Nephron (organoid): ENCODE measurements around the gene SENP7.

Source experiments
- H3K27ac Mint-ChIP-seq, 3 experiments: 2 replicates each; pipeline ENCODE4 v1.8.0; 2020; ENCODE audit warnings: mixed read lengths in 3 of 3, mild to moderate bottlenecking in 2 of 3, moderate library complexity in 1 of 3
- H3K27me3 Mint-ChIP-seq: 2 replicates; pipeline ENCODE4 v1.8.0; 2021; ENCODE audit warnings: low read depth, mild to moderate bottlenecking, moderate library complexity, mixed read lengths
- H3K36me3 Mint-ChIP-seq: 2 replicates; pipeline ENCODE4 v1.8.0; 2020; ENCODE audit warnings: low read depth, mixed read lengths
- H3K4me1 Mint-ChIP-seq: 2 replicates; pipeline ENCODE4 v1.8.0; 2020; ENCODE audit warnings: mixed read lengths
- H3K4me3 Mint-ChIP-seq, 3 experiments: 2 replicates each; pipeline ENCODE4 v1.8.0; 2020; ENCODE audit warnings: mild to moderate bottlenecking in 3 of 3, mixed read lengths in 3 of 3, moderate library complexity in 2 of 3
- H3K9me3 Mint-ChIP-seq: 2 replicates; pipeline ENCODE4 v1.8.0; 2020; ENCODE audit warnings: mixed read lengths
- TF ChIP-seq, protein P1 (sequence below), 3 experiments: fragments of 200-600 bp; sonication (generic); IDR thresholded peaks; one replicate each; pipeline ENCODE4 v1.5.0; 2021; ENCODE audit warnings: antibody characterized with exemption in 3 of 3; ENCODE audit not compliant: unreplicated experiment in 3 of 3

The SENP7 gene

DNA sequence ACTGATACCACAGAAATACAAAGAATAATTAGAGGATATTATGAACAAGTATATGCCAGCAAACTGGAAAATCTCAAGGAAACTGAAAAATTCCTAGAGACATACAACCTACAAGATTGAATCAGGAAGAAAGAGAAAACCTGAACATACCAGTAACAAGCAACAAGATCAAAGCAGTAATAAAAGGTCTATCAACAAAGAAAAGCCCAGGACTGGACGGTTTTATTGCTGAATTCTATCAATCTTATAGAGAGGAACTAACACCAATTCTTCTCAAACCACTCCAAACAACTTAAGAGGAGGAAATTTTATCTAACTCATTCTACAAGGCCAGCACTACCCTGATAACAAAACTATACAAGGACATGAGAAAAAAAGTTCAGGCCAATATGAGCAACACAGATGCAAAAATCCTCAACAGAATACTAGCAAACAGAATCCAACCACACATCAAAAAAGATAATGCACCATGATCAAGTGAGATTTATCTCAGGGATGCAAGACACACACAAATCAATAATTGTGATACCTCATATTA, 121.5 kb downstream of the SENP7 start:
- Mint-ChIP-seq H3K4me1 (peaks cover under 1% of the 10 kb centered on the region), H3K27ac (no peak overlapping the region), H3K4me3 (no peak overlapping the region), H3K9me3 (peaks cover 66% of the 10 kb centered on the region), H3K27me3 (peaks cover 3% of the 10 kb centered on the region), H3K36me3 (peaks cover 79% of the 10 kb centered on the region)
- TF ChIP-seq, protein P1, sequence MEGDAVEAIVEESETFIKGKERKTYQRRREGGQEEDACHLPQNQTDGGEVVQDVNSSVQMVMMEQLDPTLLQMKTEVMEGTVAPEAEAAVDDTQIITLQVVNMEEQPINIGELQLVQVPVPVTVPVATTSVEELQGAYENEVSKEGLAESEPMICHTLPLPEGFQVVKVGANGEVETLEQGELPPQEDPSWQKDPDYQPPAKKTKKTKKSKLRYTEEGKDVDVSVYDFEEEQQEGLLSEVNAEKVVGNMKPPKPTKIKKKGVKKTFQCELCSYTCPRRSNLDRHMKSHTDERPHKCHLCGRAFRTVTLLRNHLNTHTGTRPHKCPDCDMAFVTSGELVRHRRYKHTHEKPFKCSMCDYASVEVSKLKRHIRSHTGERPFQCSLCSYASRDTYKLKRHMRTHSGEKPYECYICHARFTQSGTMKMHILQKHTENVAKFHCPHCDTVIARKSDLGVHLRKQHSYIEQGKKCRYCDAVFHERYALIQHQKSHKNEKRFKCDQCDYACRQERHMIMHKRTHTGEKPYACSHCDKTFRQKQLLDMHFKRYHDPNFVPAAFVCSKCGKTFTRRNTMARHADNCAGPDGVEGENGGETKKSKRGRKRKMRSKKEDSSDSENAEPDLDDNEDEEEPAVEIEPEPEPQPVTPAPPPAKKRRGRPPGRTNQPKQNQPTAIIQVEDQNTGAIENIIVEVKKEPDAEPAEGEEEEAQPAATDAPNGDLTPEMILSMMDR (IDR thresholded peaks at IDR 0.05; ENCODE audit: unreplicated experiment in 3 of 3) = no peak

DNA sequence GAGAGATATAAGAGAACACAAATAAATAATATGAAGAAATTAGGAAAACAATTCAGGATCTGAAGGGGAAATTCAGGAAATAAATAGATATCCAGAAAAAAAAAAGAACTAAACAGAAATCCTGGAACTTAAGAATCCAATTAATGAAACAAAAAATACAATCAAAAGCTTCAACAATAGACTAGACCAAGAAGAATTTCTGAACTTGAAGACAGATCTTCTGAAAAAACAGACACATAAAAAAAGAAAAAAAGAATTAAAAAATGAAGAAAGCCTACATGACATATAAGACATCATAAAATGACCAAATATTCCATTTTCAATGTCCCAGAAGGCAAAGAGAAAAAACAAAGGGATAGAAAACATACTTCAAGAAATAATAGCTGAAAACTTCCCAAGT, 124.3 kb downstream of the SENP7 start:
- Mint-ChIP-seq H3K36me3 (peaks cover 60% of the 10 kb centered on the region), H3K9me3 (peaks cover 56% of the 10 kb centered on the region), H3K27me3 (peaks cover 3% of the 10 kb centered on the region), H3K27ac (no peak overlapping the region), H3K4me1 (peaks cover 15% of the 10 kb centered on the region), H3K4me3 (no peak overlapping the region)
- TF ChIP-seq, protein P1 (IDR thresholded peaks at IDR 0.05; ENCODE audit: unreplicated experiment in 3 of 3) = no peak

DNA sequence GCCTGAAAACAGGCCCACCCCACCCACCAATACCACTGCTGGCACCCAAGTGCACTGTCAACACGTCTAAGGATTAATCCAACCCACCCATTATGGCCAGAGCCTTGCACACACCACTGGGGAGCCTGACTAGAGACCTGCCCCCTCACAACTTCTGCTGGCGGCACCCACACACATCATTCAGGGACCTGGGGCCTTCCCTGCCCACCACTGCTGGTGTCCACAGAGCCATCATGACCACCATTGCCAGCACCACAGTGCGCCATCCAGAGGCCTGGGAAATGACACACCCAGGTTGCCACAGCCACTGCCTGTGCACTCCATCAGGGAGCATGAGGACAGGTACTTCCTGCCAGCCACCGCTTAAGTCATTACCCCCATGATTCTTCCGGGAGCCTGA, 125.7 kb downstream of the SENP7 start:
- no peak overlapping the region for H3K27ac Mint-ChIP-seq
- H3K36me3 Mint-ChIP-seq = peaks cover 46% of the 10 kb centered on the region
- peaks cover 43% of the 10 kb centered on the region for H3K9me3 Mint-ChIP-seq
- H3K27me3 Mint-ChIP-seq = peaks cover 3% of the 10 kb centered on the region
- peaks cover 15% of the 10 kb centered on the region for H3K4me1 Mint-ChIP-seq
- TF ChIP-seq, protein P1 (IDR thresholded peaks at IDR 0.05; ENCODE audit: unreplicated experiment in 3 of 3) = no peak
- no peak overlapping the region for H3K4me3 Mint-ChIP-seq

DNA sequence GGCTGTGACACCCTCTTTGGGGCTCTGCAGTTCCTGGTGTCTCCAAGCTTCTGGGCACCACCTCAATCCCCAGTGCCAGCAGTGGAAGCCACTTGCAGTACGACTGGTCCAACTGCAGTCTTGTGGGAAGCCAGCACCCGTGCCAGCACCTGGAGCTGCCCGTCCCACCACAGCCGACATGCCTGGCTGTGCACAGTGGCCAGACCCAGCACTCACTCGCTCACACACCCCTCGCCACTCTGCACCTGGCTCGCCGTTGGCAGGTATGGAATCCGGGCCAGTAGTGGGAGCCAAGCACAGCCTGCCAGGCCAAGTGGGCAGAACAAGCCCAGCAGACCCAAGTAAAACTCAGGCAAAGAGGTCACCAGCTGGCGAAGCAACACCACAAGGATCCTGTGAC, 128.6 kb downstream of the SENP7 start:
- Mint-ChIP-seq H3K4me3 (no peak overlapping the region), H3K4me1 (peaks cover 15% of the 10 kb centered on the region), H3K36me3 (peaks cover 30% of the 10 kb centered on the region), H3K9me3 (peaks cover 24% of the 10 kb centered on the region), H3K27me3 (peaks cover 3% of the 10 kb centered on the region), H3K27ac (no peak overlapping the region)
- TF ChIP-seq, protein P1 (IDR thresholded peaks at IDR 0.05; ENCODE audit: unreplicated experiment in 3 of 3) = no peak

DNA sequence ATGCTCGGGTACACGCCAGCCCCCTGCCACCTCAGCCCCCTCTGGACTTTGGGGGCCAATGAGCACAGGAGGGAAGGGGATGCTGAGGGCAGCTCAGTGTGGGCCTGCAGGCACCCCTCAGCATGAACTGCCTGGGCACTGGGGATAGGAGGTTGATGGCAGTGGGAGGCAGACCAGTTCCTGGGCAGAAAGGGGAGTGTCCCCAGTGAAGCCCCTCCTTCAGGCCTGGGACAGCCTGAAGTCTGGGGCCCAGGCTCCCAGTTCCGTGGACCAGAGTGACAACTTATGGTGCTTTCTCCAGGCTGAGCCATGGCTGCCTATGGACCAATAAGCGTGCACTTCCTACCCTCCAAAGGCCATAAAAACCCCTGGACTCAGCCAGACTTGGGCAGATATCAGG, 129.4 kb downstream of the SENP7 start:
- H3K36me3 Mint-ChIP-seq = peaks cover 28% of the 10 kb centered on the region
- H3K27me3 Mint-ChIP-seq = peaks cover 3% of the 10 kb centered on the region
- no peak overlapping the region for H3K4me3 Mint-ChIP-seq
- H3K9me3 Mint-ChIP-seq = peaks cover 23% of the 10 kb centered on the region
- peaks cover 15% of the 10 kb centered on the region for H3K4me1 Mint-ChIP-seq
- TF ChIP-seq, protein P1 (IDR thresholded peaks at IDR 0.05; ENCODE audit: unreplicated experiment in 3 of 3) = no peak
- H3K27ac Mint-ChIP-seq = peak overlapping the region in 1 of 3 experiments; percentile 82

DNA sequence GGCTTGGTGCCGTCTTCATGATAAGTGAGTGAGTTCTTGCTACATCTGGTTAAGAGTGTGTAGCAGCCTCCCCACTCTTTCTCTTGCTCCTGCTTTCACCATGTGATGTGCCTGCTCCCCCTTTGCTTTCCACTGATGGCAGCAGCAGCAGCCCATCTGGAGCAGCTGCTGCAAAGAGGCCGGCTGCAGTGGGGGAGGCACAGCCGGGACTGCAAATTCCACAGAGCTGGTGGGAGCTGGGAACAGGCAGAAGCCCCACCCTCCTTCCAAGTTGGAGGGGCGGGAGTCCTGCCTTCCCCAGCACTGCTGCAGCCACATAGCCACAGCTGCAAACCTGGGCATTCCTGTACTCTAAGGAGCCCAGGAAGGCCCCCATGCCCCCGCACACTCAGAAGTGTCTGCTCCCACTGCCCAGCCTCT, 129.8 kb downstream of the SENP7 start:
- Mint-ChIP-seq H3K9me3 (peaks cover 22% of the 10 kb centered on the region), H3K4me3 (no peak overlapping the region), H3K27ac (peak overlapping the region in 2 of 3 experiments; percentile 82 to 89), H3K36me3 (peaks cover 28% of the 10 kb centered on the region), H3K4me1 (peaks cover 18% of the 10 kb centered on the region), H3K27me3 (peaks cover 3% of the 10 kb centered on the region)
- TF ChIP-seq, protein P1 (IDR thresholded peaks at IDR 0.05; ENCODE audit: unreplicated experiment in 3 of 3) = no peak
